AG04449 (cell line): ENCODE data around the gene DCTN4.

ENCODE experiments used
- CTCF ChIA-PET: fragments of 350-600 bp; formaldehyde crosslinking; extraction: SDS; loops from one replicate; lab custom pipeline; 2021; ENCODE audit warnings: antibody characterized with exemption; lab: Yijun Ruan, JAX
- POLR2A ChIA-PET: fragments of 400-600, 350-600 bp; formaldehyde crosslinking; extraction: SDS; loops from one replicate; lab custom pipeline; 2020; ENCODE audit warnings: antibody characterized with exemption, inconsistent platforms; lab: Yijun Ruan, JAX
- DNase-seq: peaks from one replicate; pipeline ENCODE4 v3.0.0-alpha.2; 2010; ENCODE audit warnings: low read depth, low spot score
- H3K4me3 ChIP-seq: 2 replicates; pipeline ENCODE4 v1.5.1; 2011; ENCODE audit warnings: low read depth, mild to moderate bottlenecking, control low read depth, low read length
- CTCF ChIP-seq: IDR thresholded peaks from one replicate; pipeline ENCODE4 v1.5.1; 2011; ENCODE audit warnings: mild to moderate bottlenecking, moderate library complexity, low read length, control low read depth, inconsistent platforms; ENCODE audit not compliant: insufficient read depth; ENCODE audit errors: missing control alignments

DCTN4 gene

DNA sequence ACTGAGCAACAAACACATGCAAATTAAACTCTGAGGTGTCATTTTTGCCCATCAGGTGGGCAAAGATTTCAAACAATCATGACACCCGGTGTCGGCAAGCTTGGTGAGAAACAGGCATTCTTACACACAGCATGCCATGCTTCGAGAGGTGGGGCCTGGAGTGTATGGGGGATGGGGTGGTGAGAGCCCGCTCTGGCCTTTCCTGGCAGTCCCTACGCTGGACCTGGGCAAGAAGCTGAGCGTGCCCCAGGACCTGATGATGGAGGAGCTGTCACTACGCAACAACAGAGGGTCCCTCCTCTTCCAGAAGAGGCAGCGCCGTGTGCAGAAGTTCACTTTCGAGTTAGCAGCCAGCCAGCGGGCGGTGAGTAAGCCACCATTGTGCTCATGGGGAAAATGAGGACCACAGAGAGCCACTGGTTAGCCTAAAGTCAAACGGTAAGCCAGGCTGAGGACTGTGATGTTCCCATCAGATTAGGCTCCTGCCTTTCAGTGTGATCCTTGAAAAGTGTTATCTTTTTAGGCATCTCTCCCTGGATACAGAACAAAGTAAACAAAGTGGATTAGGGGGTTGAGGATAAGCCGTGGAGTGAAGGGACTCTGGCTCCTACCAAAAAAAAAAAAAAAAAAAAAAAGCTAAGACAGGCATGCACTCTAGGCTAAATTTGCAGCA, 88.4 kb downstream of the DCTN4 start:
- no peak overlapping the region for H3K4me3 ChIP-seq
- no peak for TF ChIP-seq CTCF
- ChIA-PET CTCF (interaction anchor here (1.1 to 7.0 kb wide), 4 partner anchors 7 to 110 kb away, joined by 5 to 55 read pairs (median 24); partner anchors contain the start of gene MYOZ3), POLR2A (no interaction called here)
- DNase-seq: no peak

DNA sequence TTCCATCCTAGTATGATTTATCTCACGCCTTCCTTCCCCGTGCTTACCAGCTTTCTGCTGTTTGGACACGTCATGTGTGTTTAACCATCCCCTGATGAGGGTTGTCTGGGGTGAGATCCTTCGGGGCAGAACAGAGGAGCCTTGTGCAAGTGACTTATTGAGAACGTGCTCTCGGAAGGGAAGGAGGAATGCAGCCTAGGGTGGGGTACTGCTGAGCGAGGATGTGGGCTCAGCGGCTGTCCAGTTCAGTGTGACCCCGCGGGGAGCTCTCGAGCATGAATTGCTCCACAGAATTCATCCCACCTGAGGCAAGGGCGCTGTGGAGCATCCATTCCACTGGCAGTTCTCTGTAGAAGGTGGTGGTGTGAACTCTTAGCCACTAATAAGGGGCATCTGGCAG, 93.8 kb downstream of the DCTN4 start:
- ChIA-PET POLR2A (no interaction called here), CTCF (interaction anchor here (1.0 to 18.8 kb wide), 5 partner anchors 9 to 102 kb away, joined by 3 to 366 read pairs (median 5); no protein-coding TSS in a partner anchor)
- H3K4me3 ChIP-seq: no peak overlapping the region
- no peak for DNase-seq
- no peak for TF ChIP-seq CTCF

DNA sequence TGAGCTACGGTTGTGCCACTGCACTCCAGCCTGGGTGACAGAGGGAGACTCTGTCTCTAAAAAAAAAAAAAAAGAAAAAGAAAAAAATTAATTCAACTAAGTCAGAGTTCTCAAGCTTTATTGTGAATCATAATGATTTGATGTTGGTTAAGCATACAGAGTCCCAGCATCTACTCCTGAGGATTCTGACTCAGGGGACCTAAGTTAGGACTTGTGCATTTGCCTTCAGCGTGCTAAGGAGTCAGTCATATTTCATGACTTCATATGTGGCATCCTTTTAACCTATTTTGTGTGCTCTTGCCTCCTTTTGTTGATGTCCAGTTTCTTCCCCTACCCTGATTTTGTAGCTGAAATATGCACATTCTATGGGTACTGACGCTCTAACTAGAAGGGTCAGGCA, 94.9 kb downstream of the DCTN4 start:
- no peak for DNase-seq
- H3K4me3 ChIP-seq: no peak overlapping the region
- ChIA-PET POLR2A (no interaction called here), CTCF (interaction anchor here (1.0 to 18.8 kb wide), 5 partner anchors 8 to 101 kb away, joined by 4 to 366 read pairs (median 5); no protein-coding TSS in a partner anchor)
- no peak for TF ChIP-seq CTCF

DNA sequence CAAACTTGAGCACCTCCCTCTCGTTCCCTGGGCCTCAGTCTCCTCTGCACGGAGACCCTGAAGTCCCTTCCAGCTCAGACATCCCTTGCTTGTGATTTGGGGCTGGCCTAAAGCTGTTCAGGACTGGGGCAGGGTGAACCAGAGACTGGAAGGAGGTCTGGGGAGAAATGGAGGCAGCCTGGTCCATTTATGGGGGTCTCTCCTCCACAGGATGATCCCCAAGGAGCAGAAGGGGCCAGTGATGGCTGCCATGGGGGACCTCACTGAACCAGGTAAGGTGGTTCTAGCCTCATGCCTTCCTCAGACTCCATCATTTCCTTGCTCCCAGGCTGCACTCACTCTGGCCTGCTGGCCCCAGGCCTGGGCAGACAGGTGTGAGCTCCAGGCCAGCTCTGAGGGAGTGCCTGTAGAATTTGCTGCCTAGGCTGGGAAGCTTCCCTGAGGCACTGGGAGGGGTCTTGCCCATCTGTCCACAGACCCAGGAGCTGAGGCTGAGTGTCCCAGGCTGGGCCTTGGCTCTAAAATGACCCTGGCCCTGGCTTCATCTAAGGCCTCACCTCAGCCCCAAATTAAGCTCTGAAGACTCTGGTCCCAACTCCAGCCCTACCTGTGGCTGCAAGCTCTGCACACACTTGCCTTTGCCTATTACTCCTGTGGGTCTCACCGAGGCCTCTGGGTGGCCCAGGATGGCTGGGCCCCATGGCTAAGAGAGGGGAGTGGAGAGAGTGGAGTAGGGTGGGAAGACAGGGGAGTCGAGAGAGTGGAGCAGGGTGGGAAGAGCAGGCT, 95.9 kb downstream of the DCTN4 start:
- ChIA-PET POLR2A (no interaction called here), CTCF (interaction anchor here (0.8 to 18.8 kb wide), 6 partner anchors 8 to 100 kb away, joined by 3 to 366 read pairs (median 4); no protein-coding TSS in a partner anchor)
- TF ChIP-seq CTCF: no peak
- no peak for DNase-seq
- no peak overlapping the region for H3K4me3 ChIP-seq

- ChIA-PET POLR2A (no interaction called here), CTCF (interaction anchor here (0.9 to 18.8 kb wide), 7 partner anchors 9 to 204 kb away, joined by 3 to 366 read pairs (median 5); partner anchors contain the start of gene RBM22)
- H3K4me3 ChIP-seq: no peak overlapping the region
- DNase-seq: no peak
- TF ChIP-seq CTCF: no peak
These were observed 96.8 kb downstream of the DCTN4 start for GRCh38 chr5:150661821-150662596.
